Endothelial cell of umbilical vein (primary cell): ENCODE data around the gene STK32A.

Experiments used
- EZH2 ChIP-seq: IDR thresholded peaks from 2 replicates; pipeline ENCODE4 v1.6.1; 2012; ENCODE audit warnings: borderline replicate concordance, low read depth, mild to moderate bottlenecking, moderate library complexity, low read length, inconsistent platforms; ENCODE audit not compliant: severe bottlenecking
- MAX ChIP-seq: IDR thresholded peaks from 2 replicates; pipeline ENCODE4 v1.6.1; 2011; ENCODE audit not compliant: insufficient read depth, insufficient read length
- TF ChIP-seq, protein P1 (sequence below), 2 donors: IDR thresholded peaks; 1 replicate in 1 of 2; 2 replicates in 1 of 2; pipeline ENCODE4 v1.5.1; 2011; ENCODE audit warnings: low read length in 2 of 2, mild to moderate bottlenecking in 2 of 2, moderate library complexity in 2 of 2, control low read depth in 1 of 2, inconsistent platforms in 1 of 2, low read depth in 1 of 2; ENCODE audit not compliant: insufficient read depth in 1 of 2; ENCODE audit errors: extremely low read depth in 1 of 2

GRCh38 chr5:147407094-147407681 lies 172.4 kb downstream of the STK32A start:
- TF ChIP-seq EZH2 (no peak), MAX (no peak)
- TF ChIP-seq, protein P1, sequence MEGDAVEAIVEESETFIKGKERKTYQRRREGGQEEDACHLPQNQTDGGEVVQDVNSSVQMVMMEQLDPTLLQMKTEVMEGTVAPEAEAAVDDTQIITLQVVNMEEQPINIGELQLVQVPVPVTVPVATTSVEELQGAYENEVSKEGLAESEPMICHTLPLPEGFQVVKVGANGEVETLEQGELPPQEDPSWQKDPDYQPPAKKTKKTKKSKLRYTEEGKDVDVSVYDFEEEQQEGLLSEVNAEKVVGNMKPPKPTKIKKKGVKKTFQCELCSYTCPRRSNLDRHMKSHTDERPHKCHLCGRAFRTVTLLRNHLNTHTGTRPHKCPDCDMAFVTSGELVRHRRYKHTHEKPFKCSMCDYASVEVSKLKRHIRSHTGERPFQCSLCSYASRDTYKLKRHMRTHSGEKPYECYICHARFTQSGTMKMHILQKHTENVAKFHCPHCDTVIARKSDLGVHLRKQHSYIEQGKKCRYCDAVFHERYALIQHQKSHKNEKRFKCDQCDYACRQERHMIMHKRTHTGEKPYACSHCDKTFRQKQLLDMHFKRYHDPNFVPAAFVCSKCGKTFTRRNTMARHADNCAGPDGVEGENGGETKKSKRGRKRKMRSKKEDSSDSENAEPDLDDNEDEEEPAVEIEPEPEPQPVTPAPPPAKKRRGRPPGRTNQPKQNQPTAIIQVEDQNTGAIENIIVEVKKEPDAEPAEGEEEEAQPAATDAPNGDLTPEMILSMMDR (IDR thresholded peaks at IDR 0.05; ENCODE audit: extremely low read depth in 1 of 2, insufficient read depth in 1 of 2, low read depth in 1 of 2, low read length in 2 of 2) = no peak
